CD4-positive, CD25-positive, alpha-beta regulatory T cell (primary cell): ENCODE measurements around the gene CADM2. TPM values are rescaled to one million over a fixed set of nuclear protein-coding genes. Genes with fewer than 3 reads are reported as not detected.

ENCODE experiments used
- ATAC-seq, 2 donors: fragments of 150-1000 bp; cut with Tn5 transposase; one replicate each; pipeline ENCODE4 v1.10.0; 2021; ENCODE audit warnings: low read depth in 2 of 2, moderate number of reproducible peaks in 2 of 2, moderate library complexity in 1 of 2
- DNase-seq, 3 donors: peaks; one replicate each; pipeline versions ENCODE4 v3.0.0 to v3.0.0-alpha.2; 2012 to 2022; ENCODE audit warnings: mixed read lengths in 1 of 3
- H3K27ac ChIP-seq: one replicate; pipeline ENCODE4 v1.7.0; 2013; ENCODE audit warnings: mild to moderate bottlenecking, low read length; ENCODE audit not compliant: insufficient read depth, poor library complexity, severe bottlenecking
- H3K27me3 ChIP-seq: one replicate; pipeline ENCODE4 v1.7.0; 2013; ENCODE audit warnings: low read length; ENCODE audit not compliant: control insufficient read depth, insufficient read depth
- H3K36me3 ChIP-seq: one replicate; pipeline ENCODE4 v1.7.0; 2013; ENCODE audit warnings: mild to moderate bottlenecking, low read length, moderate library complexity; ENCODE audit not compliant: control insufficient read depth, insufficient read depth
- H3K4me1 ChIP-seq: 2 replicates; pipeline ENCODE4 v1.7.0; 2013; ENCODE audit warnings: mild to moderate bottlenecking, low read length; ENCODE audit not compliant: insufficient read depth, control insufficient read depth, poor library complexity, severe bottlenecking
- H3K4me3 ChIP-seq: one replicate; pipeline ENCODE4 v1.7.0; 2013; ENCODE audit warnings: low read depth, mild to moderate bottlenecking, low read length, moderate library complexity
- H3K9me3 ChIP-seq, 2 experiments: 1 replicate in 1 of 2; 2 replicates in 1 of 2; pipeline ENCODE4 v1.7.0; 2013; ENCODE audit warnings: low read length in 2 of 2, mild to moderate bottlenecking in 1 of 2, moderate library complexity in 1 of 2; ENCODE audit not compliant: control insufficient read depth in 2 of 2
- H3K27ac Mint-ChIP-seq, 3 donors: one replicate each; pipeline ENCODE4 v1.8.0; 2020 to 2022; ENCODE audit warnings: mild to moderate bottlenecking in 3 of 3, mixed read lengths in 3 of 3, moderate library complexity in 2 of 3
- H3K27me3 Mint-ChIP-seq: one replicate; pipeline ENCODE4 v1.8.0; 2022; ENCODE audit warnings: mild to moderate bottlenecking, mixed read lengths
- H3K36me3 Mint-ChIP-seq: one replicate; pipeline ENCODE4 v1.8.0; 2020; ENCODE audit warnings: mixed read lengths
- H3K4me1 Mint-ChIP-seq, 4 donors: one replicate each; pipeline ENCODE4 v1.8.0; 2020 to 2022; ENCODE audit warnings: mixed read lengths in 4 of 4, mild to moderate bottlenecking in 1 of 4
- H3K4me3 Mint-ChIP-seq, 4 donors: one replicate each; pipeline ENCODE4 v1.8.0; 2020 to 2022; ENCODE audit warnings: mild to moderate bottlenecking in 4 of 4, mixed read lengths in 4 of 4, moderate library complexity in 3 of 4
- H3K9me3 Mint-ChIP-seq, 7 donors: one replicate each; pipeline ENCODE4 v1.8.0; 2020 to 2022; ENCODE audit warnings: mixed read lengths in 7 of 7, mild to moderate bottlenecking in 3 of 7, moderate library complexity in 2 of 7
- polyA plus RNA-seq, 4 donors: library from polyadenylated mRNA; unstranded; fragments of 300-500 nt; fragmentation: Illumina TruSeq; gene quantifications; one replicate each; pipeline ENCODE4 v1.2.3, GENCODE V29; 2021
- total RNA-seq: library from RNA; stranded (reverse); gene quantifications from one replicate; pipeline ENCODE4 v1.2.3, GENCODE V29; 2022

CADM2 gene
- total and polyA plus RNA-seq, 5 donors from 2014 or later, result not detected

- Histone ChIP-seq H3K27ac (no peak overlapping the region), H3K4me1 (no peaks in the 10 kb centered on the region), H3K27me3 (no peaks in the 10 kb centered on the region), H3K9me3 (no peaks in the 10 kb centered on the region), H3K36me3 (no peaks in the 10 kb centered on the region), H3K4me3 (no peak overlapping the region)
- H3K27ac Mint-ChIP-seq, result no peak overlapping the region
- H3K36me3 Mint-ChIP-seq, result no peaks in the 10 kb centered on the region
- no peak overlapping the region for H3K4me3 Mint-ChIP-seq
- H3K9me3 Mint-ChIP-seq, result peaks cover 0 to 7% (median 2%) of the 10 kb centered on the region in 7 donors
- no peaks in the 10 kb centered on the region for H3K4me1 Mint-ChIP-seq
- ATAC-seq (no peak), DNase-seq (no peak)
- H3K27me3 Mint-ChIP-seq, result no peaks in the 10 kb centered on the region
Observed at GRCh38 chr3:85660451-85660850, 701.7 kb downstream of the CADM2 start.

DNA sequence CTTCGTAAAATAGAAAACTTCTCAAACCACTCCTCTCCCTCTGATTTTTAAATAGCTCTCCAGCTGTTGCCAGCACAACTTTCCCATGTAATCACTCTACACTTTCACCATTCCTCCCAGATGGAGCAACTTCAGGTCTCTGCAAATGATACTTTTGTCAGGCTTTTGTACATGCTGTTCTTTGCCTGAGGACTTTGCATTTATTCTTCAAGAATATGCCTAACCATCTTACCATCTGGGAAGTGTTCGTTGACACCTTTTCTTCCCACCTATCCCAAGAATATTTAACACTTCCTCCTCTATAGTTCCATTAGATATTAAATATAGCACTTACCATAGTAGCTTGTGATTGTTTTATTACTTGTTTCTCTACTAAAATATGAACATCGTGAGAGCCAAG, 703.7 kb downstream of the CADM2 start:
- no peak overlapping the region for H3K4me3 ChIP-seq
- Mint-ChIP-seq H3K9me3 (peaks cover 0 to 11% (median 4%) of the 10 kb centered on the region in 7 donors), H3K27ac (no peak overlapping the region), H3K36me3 (no peaks in the 10 kb centered on the region), H3K27me3 (no peaks in the 10 kb centered on the region), H3K4me1 (no peaks in the 10 kb centered on the region), H3K4me3 (no peak overlapping the region)
- no peaks in the 10 kb centered on the region for H3K27me3 ChIP-seq
- H3K9me3 ChIP-seq, result no peaks in the 10 kb centered on the region
- DNase-seq (no peak), ATAC-seq (no peak)
- no peaks in the 10 kb centered on the region for H3K4me1 ChIP-seq
- no peak overlapping the region for H3K27ac ChIP-seq
- H3K36me3 ChIP-seq, result no peaks in the 10 kb centered on the region

GRCh38 chr3:85667744-85668143, 709.0 kb downstream of the CADM2 start:
- peaks cover 1 to 26% (median 8%) of the 10 kb centered on the region in 7 donors for H3K9me3 Mint-ChIP-seq
- Histone ChIP-seq H3K4me1 (no peaks in the 10 kb centered on the region), H3K4me3 (no peak overlapping the region), H3K27me3 (no peaks in the 10 kb centered on the region), H3K36me3 (no peaks in the 10 kb centered on the region), H3K27ac (no peak overlapping the region), H3K9me3 (no peaks in the 10 kb centered on the region)
- no peak overlapping the region for H3K27ac Mint-ChIP-seq
- no peaks in the 10 kb centered on the region for H3K27me3 Mint-ChIP-seq
- DNase-seq (no peak), ATAC-seq (no peak)
- H3K4me1 Mint-ChIP-seq, result no peaks in the 10 kb centered on the region
- H3K36me3 Mint-ChIP-seq, result no peaks in the 10 kb centered on the region
- no peak overlapping the region for H3K4me3 Mint-ChIP-seq

- Histone ChIP-seq H3K9me3 (no peaks in the 10 kb centered on the region), H3K36me3 (no peaks in the 10 kb centered on the region), H3K27ac (no peak overlapping the region), H3K4me1 (no peaks in the 10 kb centered on the region), H3K4me3 (no peak overlapping the region), H3K27me3 (no peaks in the 10 kb centered on the region)
- Mint-ChIP-seq H3K4me1 (no peaks in the 10 kb centered on the region), H3K27me3 (no peaks in the 10 kb centered on the region), H3K4me3 (no peak overlapping the region), H3K9me3 (peaks cover 1 to 30% (median 9%) of the 10 kb centered on the region in 7 donors), H3K36me3 (no peaks in the 10 kb centered on the region), H3K27ac (no peak overlapping the region)
- DNase-seq (no peak), ATAC-seq (no peak)
Observed at GRCh38 chr3:85670634-85671205, 711.9 kb downstream of the CADM2 start.

GRCh38 chr3:85672761-85673160, 714.0 kb downstream of the CADM2 start:
- H3K4me1 Mint-ChIP-seq, result no peaks in the 10 kb centered on the region

DNA sequence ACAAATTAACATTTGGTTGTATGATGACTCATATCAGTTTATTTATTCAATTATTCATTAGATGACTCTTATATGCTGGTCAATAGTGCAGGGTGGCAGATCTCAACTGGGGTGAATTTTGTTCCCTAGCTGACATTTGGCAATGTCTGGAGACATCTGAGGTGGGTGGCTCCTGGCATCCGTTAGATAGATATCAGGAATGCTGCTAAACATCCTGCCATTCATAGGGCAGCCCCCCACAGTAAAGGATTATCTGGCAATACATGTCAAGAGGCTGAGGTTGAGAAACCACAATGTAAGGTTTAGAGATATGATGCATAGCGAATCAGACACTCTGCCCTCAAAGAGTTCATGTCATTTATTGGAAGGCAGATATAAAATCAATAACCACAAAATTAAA, 719.9 kb downstream of the CADM2 start:
- H3K36me3 Mint-ChIP-seq, result no peaks in the 10 kb centered on the region
- no peaks in the 10 kb centered on the region for H3K36me3 ChIP-seq
- no peak overlapping the region for H3K27ac Mint-ChIP-seq
- no peak overlapping the region for H3K4me3 Mint-ChIP-seq
- no peak for DNase-seq
- H3K4me1 Mint-ChIP-seq, result no peaks in the 10 kb centered on the region
- no peaks in the 10 kb centered on the region for H3K9me3 ChIP-seq
- peaks cover 0 to 4% (median 3%) of the 10 kb centered on the region in 7 donors for H3K9me3 Mint-ChIP-seq
- H3K4me1 ChIP-seq, result no peaks in the 10 kb centered on the region
- no peak overlapping the region for H3K27ac ChIP-seq
- no peak overlapping the region for H3K4me3 ChIP-seq
- ATAC-seq, result no peak
- H3K27me3 Mint-ChIP-seq, result no peaks in the 10 kb centered on the region
- no peaks in the 10 kb centered on the region for H3K27me3 ChIP-seq

More at GRCh38 chr3:85672761-85673160, 714.0 kb downstream of the CADM2 start:
- Mint-ChIP-seq H3K4me3 (no peak overlapping the region), H3K36me3 (no peaks in the 10 kb centered on the region), H3K27ac (no peak overlapping the region), H3K27me3 (no peaks in the 10 kb centered on the region), H3K9me3 (peaks cover 1 to 29% (median 7%) of the 10 kb centered on the region in 7 donors)
- no peaks in the 10 kb centered on the region for H3K36me3 ChIP-seq
- no peaks in the 10 kb centered on the region for H3K4me1 ChIP-seq
- no peak overlapping the region for H3K4me3 ChIP-seq
- no peak overlapping the region for H3K27ac ChIP-seq
- ATAC-seq, result no peak
- no peaks in the 10 kb centered on the region for H3K27me3 ChIP-seq
- H3K9me3 ChIP-seq, result no peaks in the 10 kb centered on the region
- DNase-seq, result no peak

GRCh38 chr3:85681906-85682305, 723.1 kb downstream of the CADM2 start:
- Histone ChIP-seq H3K27me3 (no peaks in the 10 kb centered on the region), H3K4me1 (no peaks in the 10 kb centered on the region), H3K36me3 (no peaks in the 10 kb centered on the region), H3K27ac (no peak overlapping the region), H3K9me3 (no peaks in the 10 kb centered on the region), H3K4me3 (no peak overlapping the region)
- no peak overlapping the region for H3K4me3 Mint-ChIP-seq
- ATAC-seq (no peak), DNase-seq (no peak)
- H3K27ac Mint-ChIP-seq, result no peak overlapping the region
- H3K4me1 Mint-ChIP-seq, result no peaks in the 10 kb centered on the region
- peaks cover 0 to 8% (median 4%) of the 10 kb centered on the region in 7 donors for H3K9me3 Mint-ChIP-seq
- H3K36me3 Mint-ChIP-seq, result no peaks in the 10 kb centered on the region
- no peaks in the 10 kb centered on the region for H3K27me3 Mint-ChIP-seq

DNA sequence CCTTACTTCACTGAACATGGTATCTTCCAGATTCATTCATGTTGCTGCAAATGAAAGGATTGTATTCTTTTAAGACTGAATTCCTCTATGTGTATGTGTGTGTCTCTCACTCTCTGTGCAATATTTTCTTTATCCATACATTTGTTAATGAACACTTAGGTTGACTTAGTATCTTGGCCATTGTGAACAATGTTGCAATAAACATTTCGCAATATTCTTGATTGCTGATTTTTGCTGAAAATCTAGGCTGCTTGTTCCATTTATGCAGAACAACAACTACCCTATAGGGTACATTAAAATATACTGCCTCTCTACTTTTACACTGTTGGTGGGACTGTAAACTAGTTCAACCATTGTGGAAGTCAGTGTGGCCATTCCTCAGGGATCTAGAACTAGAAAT, 732.4 kb downstream of the CADM2 start:
- H3K27me3 Mint-ChIP-seq, result no peaks in the 10 kb centered on the region
- Histone ChIP-seq H3K9me3 (peaks cover 0 to 5% of the 10 kb centered on the region in 2 experiments), H3K36me3 (no peaks in the 10 kb centered on the region), H3K4me1 (no peaks in the 10 kb centered on the region), H3K27ac (no peak overlapping the region), H3K4me3 (no peak overlapping the region), H3K27me3 (no peaks in the 10 kb centered on the region)
- DNase-seq, result no peak
- peaks cover 0 to 13% (median 4%) of the 10 kb centered on the region in 7 donors for H3K9me3 Mint-ChIP-seq
- ATAC-seq, result no peak
- no peak overlapping the region for H3K27ac Mint-ChIP-seq
- no peak overlapping the region for H3K4me3 Mint-ChIP-seq
- no peaks in the 10 kb centered on the region for H3K36me3 Mint-ChIP-seq
- no peaks in the 10 kb centered on the region for H3K4me1 Mint-ChIP-seq
